Esophagus muscularis mucosa (tissue), 4 donors: Measurements from ENCODE around the gene MPHOSPH6.

Source experiments
- CTCF ChIP-seq, 3 experiments: fragments of 200-600 bp in 2 of 3; fragments of 450-650 bp in 1 of 3; sonication (generic) in 2 of 3; IDR thresholded peaks; one replicate each; pipeline ENCODE4 v1.5.1; 2017 to 2019; ENCODE audit warnings: antibody characterized with exemption in 3 of 3, mild to moderate bottlenecking in 2 of 3, moderate library complexity in 1 of 3
- EP300 ChIP-seq: sonication (generic); formaldehyde crosslinking; IDR thresholded peaks from one replicate; pipeline ENCODE4 v1.6.1; 2017; ENCODE audit warnings: antibody characterized with exemption
- POLR2A ChIP-seq: fragments of 450-650 bp; IDR thresholded peaks from one replicate; pipeline ENCODE4 v1.6.1; 2017; ENCODE audit warnings: antibody characterized with exemption, moderate library complexity, mild to moderate bottlenecking, low read depth

- TF ChIP-seq POLR2A = no peak
- TF ChIP-seq CTCF (IDR thresholded peaks at IDR 0.05) = no peak
- no peak for TF ChIP-seq EP300
Measured at GRCh38 chr16:82111944-82112343, 58.1 kb downstream of the MPHOSPH6 start.
